OCI-LY7 (cell line): Measurements from ENCODE around the gene TANGO2.

Experiments
- EZH2phosphoT487 ChIP-seq: fragments of 200-600 bp; sonication (generic); IDR thresholded peaks from 2 replicates; pipeline ENCODE4 v1.6.1; 2018; ENCODE audit warnings: low read depth, borderline replicate concordance, mild to moderate bottlenecking, mixed run types, antibody characterized with exemption, low read length, moderate library complexity, mixed read lengths
- TF ChIP-seq, protein P1 (sequence below): fragments of 200-600 bp; sonication (generic); conservative IDR thresholded peaks from 2 replicates; pipeline ENCODE4 v1.5.1; 2014; ENCODE audit warnings: mild to moderate bottlenecking, antibody characterized with exemption, low read length, moderate library complexity, mixed read lengths

DNA sequence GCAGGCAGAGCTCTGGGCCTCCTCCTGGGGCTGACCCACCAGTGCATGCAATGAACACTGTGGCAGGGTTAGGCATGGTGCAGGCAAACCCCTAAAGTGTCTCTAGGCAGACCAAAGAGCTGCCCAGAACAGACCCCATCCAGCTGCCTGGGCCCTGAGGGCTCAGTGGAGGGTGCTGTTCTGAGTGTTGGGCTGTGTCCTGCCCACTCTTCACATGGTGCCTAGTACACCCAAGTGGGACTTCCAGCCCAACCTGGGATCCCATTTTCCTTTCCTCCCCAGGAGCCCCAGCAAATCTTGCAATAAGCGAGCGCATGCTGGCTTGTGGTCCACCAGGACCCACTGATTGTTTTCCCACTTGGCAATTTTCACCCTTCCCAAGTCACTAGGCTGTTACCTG, 30.7 kb upstream of the TANGO2 start:
- TF ChIP-seq, protein P1, sequence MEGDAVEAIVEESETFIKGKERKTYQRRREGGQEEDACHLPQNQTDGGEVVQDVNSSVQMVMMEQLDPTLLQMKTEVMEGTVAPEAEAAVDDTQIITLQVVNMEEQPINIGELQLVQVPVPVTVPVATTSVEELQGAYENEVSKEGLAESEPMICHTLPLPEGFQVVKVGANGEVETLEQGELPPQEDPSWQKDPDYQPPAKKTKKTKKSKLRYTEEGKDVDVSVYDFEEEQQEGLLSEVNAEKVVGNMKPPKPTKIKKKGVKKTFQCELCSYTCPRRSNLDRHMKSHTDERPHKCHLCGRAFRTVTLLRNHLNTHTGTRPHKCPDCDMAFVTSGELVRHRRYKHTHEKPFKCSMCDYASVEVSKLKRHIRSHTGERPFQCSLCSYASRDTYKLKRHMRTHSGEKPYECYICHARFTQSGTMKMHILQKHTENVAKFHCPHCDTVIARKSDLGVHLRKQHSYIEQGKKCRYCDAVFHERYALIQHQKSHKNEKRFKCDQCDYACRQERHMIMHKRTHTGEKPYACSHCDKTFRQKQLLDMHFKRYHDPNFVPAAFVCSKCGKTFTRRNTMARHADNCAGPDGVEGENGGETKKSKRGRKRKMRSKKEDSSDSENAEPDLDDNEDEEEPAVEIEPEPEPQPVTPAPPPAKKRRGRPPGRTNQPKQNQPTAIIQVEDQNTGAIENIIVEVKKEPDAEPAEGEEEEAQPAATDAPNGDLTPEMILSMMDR, result no peak
- TF ChIP-seq EZH2phosphoT487, result no peak
